GM19395 (cell line): Measurements from ENCODE around the gene AFF3.
"Not testable (repeated sequence)": the region's sequence is repeated elsewhere in the genome, so short reads cannot be mapped to it uniquely, and the experiment has no call there.

Source experiments
- ATAC-seq: cut with Tn5 transposase; IDR thresholded peaks from one replicate; pipeline ENCODE4 v1.9.1; 2021; ENCODE audit warnings: mild to moderate bottlenecking, moderate library complexity; ENCODE audit not compliant: unreplicated experiment

Gene AFF3

GRCh38 chr2:99691926-99692325 lies 450.5 kb downstream of the AFF3 start:
- ATAC-seq: no peak

- ATAC-seq: no peak
Observed at GRCh38 chr2:99689145-99689742, 453.1 kb downstream of the AFF3 start.

DNA sequence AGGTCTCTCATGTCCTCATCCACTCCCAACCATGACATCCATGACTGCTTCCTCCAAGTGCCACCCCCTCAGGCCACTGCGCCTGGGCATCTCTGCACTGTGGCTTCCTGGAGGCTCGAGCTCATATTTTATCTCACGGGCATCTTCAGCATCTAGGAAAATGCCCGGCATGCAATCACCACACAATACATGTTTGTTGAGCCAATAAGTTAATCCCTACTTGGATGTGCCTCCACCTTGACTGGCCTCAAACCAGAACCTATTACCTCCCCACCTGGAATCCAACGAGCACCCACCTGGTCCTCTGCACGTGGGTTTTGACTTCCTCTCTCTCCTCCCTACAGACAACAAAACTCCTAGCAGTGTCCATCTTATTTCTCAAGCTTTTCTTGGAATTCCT lies 453.7 kb downstream of the AFF3 start:
- no peak for ATAC-seq

- ATAC-seq: no peak
Observed at GRCh38 chr2:99682275-99683060, 459.9 kb downstream of the AFF3 start.

DNA sequence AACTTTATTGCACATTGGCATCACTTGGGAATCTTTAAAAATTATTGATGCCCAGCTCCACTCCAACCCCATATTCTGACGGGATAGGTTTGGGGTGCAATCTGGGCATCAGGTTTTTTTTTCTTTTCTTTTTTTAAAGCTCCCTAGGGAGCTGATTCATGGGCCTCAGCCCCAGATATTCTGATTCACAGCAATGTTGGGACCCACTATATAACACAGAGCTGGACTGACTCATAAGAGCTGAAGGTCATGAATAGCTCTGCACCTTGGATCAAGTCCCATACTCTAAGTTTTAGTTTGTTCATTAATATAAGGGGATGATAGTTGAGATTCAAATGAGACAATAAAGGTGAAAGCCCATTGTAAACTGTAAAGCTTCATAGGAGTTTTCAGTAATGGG lies 461.4 kb downstream of the AFF3 start:
- ATAC-seq: no peak

DNA sequence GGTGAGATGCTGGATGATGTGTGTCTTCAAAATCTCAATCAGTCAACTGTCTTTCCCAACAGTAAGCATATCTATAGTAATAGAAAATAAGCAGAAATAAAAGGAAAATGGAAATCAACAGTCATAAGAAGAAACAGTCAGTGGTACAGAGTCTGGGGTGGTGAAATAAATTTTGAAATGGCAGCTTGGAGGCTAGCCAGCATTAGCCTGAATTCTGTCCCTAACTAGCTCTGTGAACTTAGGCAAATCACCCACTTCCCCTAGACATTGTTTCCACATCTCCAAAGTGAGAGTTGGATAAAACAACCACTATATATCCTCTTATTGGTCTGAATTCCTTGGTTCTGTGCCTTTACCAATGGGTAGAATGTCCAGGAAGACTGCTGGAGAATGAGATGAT lies 462.9 kb downstream of the AFF3 start:
- no peak for ATAC-seq

DNA sequence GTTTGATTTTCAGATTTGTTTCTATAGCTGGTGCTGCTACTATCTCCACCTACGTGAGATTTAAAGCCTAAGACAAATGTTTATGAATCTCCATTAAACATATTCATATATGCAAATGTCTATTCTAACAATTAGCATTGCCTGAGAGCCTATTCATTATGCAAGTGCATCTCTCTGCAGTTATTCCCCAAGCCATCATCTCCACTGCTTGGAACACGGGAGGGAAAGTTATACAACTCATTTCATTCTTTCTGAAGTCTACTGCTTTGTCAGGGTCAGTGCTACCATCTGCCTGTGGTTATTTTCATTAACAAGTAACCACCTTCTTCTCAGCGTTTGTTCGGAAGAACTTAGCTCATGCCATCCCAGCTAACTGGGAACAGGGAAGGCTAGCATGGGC lies 463.8 kb downstream of the AFF3 start:
- ATAC-seq: no peak

- ATAC-seq: no peak
Observed at GRCh38 chr2:99677814-99678213, 464.6 kb downstream of the AFF3 start.

DNA sequence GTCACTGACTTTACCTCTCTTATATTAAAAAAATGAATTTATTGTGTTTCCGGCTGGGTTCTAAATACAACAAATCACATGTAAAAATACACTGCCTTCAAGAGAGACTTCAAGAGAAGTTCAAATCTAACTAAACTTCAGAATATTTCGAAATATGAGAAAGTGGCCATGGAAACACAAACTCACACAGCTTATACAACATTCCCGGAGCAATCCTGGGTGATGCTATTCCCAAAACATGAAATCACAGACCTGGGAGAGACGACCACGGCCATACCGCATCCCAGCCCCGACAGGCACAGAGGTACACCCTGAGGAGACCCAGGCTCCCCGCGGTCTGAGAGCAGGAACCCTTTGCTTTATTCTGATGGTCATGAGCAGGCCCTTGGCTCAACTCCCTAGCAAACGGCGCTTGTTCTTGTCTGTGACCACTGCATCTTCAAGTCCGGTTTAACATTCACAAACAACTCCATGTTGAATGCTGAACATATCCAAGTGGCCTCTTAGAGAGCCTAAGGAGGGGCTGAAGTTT lies 467.2 kb downstream of the AFF3 start:
- ATAC-seq: no peak

DNA sequence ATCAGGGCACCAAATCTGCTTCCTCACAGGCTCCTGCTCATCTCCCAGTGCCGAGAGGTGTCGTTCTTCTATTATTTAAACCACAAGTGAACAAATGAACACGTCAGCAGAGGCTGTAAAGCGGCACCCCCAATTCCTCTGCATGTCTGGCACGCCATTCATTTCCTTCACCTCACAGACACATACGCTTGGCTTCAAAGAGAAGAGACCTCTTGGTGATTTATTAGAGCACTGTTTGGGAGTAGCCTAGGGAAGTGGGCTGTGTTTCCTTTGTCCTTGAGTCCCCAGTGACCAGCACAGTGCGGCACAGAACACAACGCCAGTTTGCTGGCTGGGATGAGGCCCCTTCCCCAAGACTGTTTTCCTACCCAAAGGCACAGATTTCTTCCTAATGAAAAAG lies 468.3 kb downstream of the AFF3 start:
- no peak for ATAC-seq

DNA sequence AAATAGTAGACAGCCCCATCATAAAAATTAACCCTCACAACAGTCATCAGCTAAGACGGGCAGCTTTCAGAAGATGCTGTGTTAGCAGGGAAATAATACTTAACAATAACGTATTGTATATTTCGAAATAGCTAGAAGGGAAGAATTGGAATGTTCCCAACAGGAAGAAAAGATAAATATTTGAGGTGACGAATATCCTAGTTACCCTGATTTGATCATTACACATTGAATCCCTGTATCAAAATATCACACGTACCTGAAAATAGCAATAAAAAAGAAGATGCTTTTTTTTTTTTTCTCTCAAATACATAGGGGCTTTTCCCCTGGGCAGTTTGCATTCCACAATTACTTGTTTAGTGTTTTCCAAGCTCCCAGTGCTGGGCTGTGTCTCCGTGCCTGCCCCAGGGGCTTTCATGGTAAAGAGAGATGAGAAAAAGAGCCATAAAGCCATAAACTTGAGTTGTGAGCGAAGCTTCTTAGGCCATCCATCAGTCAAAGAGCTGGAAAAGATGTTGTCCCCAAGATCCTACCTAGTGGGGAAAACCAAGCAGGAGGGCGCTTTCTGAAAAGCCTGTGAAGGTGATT lies 469.5 kb downstream of the AFF3 start:
- no peak for ATAC-seq

DNA sequence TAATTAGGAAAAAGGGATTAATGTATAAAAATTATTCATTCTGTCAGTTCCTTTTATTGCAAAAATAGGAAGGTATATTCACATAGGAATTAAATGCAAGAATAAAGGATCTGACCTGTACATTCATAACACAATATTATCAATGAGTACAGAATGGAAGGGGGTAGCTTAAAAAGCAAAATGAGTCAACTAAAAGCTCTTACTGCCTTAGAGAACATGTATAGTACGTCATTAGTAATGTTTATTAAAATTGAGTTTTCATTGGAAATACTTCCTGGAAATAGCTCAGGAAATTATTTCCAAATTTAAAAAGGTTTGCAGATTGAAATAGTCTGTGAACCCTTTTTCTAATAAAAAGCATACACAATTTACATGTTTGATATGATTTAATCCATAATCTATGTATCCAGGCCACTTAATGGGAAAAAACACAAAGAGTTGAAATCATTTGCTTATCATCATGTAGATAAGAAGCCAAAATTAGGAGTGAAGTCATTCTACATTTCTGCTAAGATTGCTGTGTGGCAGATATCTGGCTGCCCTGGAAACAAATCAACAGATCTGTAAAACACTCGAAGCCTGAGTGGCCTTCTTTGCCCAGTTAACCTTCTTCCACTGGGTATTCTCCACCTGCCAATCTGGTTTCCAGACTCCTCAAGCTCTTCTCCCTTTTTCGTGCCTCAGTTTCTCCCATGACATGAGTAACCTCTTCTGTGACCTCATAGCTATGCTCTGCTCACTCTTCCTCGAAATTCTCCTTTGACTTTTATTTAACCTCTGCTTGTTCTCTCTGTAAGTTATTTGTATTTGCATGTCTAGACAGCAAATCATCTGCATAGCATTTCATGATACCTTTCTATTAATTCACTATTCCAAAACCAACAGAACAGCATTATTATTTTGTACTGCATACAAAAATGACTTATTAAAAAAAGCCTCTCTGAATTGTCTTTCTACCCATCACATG lies 471.3 kb downstream of the AFF3 start:
- ATAC-seq: no peak

- ATAC-seq: no peak
Observed at GRCh38 chr2:99666256-99666655, 476.1 kb downstream of the AFF3 start.

DNA sequence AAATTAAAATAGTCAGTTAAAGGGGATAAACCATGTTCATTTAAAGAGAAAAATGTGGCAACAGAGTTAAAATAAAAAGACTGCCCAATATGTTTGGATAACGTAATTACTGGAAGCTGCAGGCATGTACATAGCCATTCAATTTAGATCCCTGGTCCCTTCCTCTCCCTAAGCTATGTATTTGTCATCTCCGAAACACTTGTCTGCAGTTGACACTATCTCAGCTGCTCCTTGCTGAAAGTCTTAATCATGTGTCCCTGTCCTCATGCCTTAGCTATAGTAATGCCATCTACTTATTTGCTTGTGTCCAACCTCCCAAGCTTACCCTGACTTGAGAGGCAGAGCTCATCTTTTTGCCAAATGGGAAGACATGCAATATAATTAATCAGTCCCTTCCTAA lies 478.7 kb downstream of the AFF3 start:
- ATAC-seq: no peak

- ATAC-seq: no peak
Observed at GRCh38 chr2:99662761-99663341, 479.5 kb downstream of the AFF3 start.

DNA sequence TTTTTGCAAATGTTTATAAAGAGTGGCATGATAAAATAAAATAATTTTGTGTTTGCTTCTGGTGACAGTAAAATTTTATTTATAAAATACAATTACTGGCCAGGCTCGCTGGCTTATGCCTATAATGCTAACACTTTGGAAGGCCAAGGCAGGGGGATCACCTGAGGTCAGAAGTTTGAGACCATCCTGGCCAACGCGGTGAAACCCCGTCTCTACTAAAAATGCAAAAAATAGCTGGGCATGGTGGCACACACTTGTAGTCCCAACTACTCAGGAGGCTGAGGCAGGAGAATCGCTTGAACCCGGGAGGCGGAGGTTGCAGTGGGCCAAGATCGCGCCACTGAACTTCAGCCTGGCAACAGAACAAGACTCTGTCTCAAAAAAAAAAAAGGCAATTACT lies 480.6 kb downstream of the AFF3 start:
- not testable (repeated sequence) for ATAC-seq

- ATAC-seq: no peak
Observed at GRCh38 chr2:99660616-99661406, 481.6 kb downstream of the AFF3 start.

GRCh38 chr2:99659874-99660273 lies 482.5 kb downstream of the AFF3 start:
- ATAC-seq: no peak

DNA sequence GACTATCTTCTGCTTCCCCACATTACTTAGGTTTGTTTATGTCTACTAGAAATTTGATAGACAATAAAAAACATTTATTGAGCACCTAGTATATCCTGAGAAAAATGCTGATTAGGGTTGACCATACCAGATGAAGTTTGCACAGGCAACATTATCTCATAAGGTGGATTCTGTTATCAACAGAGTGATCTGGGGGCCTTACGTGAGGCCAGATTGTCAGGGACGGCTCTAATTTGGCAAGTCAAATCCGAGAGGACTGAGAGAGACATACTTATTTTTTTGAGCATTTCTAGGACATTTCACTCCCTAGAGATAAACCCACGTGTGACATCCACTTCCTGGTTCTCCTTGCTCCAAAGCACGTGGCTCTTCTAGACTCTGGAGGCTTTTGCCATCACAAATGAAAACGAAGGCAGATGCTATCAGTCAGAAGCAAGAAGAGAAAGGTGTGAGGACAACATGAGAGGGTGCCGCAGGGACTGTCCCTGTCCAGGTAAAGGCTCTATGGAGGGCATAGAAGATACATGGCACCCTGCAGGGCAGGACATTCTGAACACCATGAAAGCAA lies 484.6 kb downstream of the AFF3 start:
- no peak for ATAC-seq
